HG02678 (cell line): ENCODE measurements around the gene OR51B5.
"Not testable (repeated sequence)": the region's sequence is repeated elsewhere in the genome, so short reads cannot be mapped to it uniquely, and the experiment has no call there.

Source experiments
- ATAC-seq: cut with Tn5 transposase; IDR thresholded peaks from one replicate; pipeline ENCODE4 v1.9.1; 2021; ENCODE audit warnings: mild to moderate bottlenecking, moderate library complexity; ENCODE audit not compliant: unreplicated experiment

Gene OR51B5

GRCh38 chr11:5343474-5344335, at the start of gene OR51B5:
Gene OR51B5 (minus strand): TSS chr11:5343524. CDS start chr11:5343524, 0 bp downstream.
- no peak for ATAC-seq

GRCh38 chr11:5390210-5390609, 46.9 kb upstream of the OR51B5 start:
- ATAC-seq = no peak

- ATAC-seq = no peak
These were observed 41.0 kb upstream of the OR51B5 start for GRCh38 chr11:5384335-5384734.

GRCh38 chr11:5383576-5383975, 40.3 kb upstream of the OR51B5 start, which contains the start of gene OR51M1:
Gene OR51M1 (plus strand): TSS chr11:5383812. CDS start chr11:5389399, 5,587 bp downstream.
- no peak for ATAC-seq

- ATAC-seq = peak; percentile 94
These were observed 37.5 kb upstream of the OR51B5 start for GRCh38 chr11:5380740-5381342.

- peak; percentile 66 for ATAC-seq
These were observed 26.5 kb upstream of the OR51B5 start for GRCh38 chr11:5369789-5370188.

- peak; percentile 68 for ATAC-seq
These were observed 25.2 kb upstream of the OR51B5 start for GRCh38 chr11:5368502-5369043.

GRCh38 chr11:5367448-5368074, 24.2 kb upstream of the OR51B5 start:
- no peak for ATAC-seq

GRCh38 chr11:5366856-5367255, 23.5 kb upstream of the OR51B5 start:
- no peak for ATAC-seq

GRCh38 chr11:5366365-5366764, 23.0 kb upstream of the OR51B5 start:
- ATAC-seq = not testable (repeated sequence)

GRCh38 chr11:5364214-5364613, 20.9 kb upstream of the OR51B5 start:
- ATAC-seq = no peak

GRCh38 chr11:5363679-5364078, 20.4 kb upstream of the OR51B5 start:
- ATAC-seq = no peak

- no peak for ATAC-seq
These were observed 18.8 kb upstream of the OR51B5 start for GRCh38 chr11:5362017-5362625.

GRCh38 chr11:5356031-5356430, 12.7 kb upstream of the OR51B5 start:
- ATAC-seq = not testable (repeated sequence)

- ATAC-seq = no peak
These were observed 7.9 kb upstream of the OR51B5 start, which contains the start of gene OR51B6 for GRCh38 chr11:5351208-5351607. Gene OR51B6 (plus strand): TSS chr11:5351508. CDS start chr11:5351508, 0 bp downstream.

GRCh38 chr11:5349550-5349949, 6.2 kb upstream of the OR51B5 start:
- no peak for ATAC-seq

- ATAC-seq = no peak
These were observed 5.3 kb upstream of the OR51B5 start for GRCh38 chr11:5348551-5349194.

- ATAC-seq = no peak
These were observed 2.5 kb upstream of the OR51B5 start for GRCh38 chr11:5345831-5346230.

- peak; percentile 69 for ATAC-seq
These were observed 3.5 kb downstream of the OR51B5 start for GRCh38 chr11:5339771-5340322.

GRCh38 chr11:5337253-5337652, 6.1 kb downstream of the OR51B5 start:
- ATAC-seq = not testable (repeated sequence)
